ENCODE measurements around the gene KLHL5.

DNA sequence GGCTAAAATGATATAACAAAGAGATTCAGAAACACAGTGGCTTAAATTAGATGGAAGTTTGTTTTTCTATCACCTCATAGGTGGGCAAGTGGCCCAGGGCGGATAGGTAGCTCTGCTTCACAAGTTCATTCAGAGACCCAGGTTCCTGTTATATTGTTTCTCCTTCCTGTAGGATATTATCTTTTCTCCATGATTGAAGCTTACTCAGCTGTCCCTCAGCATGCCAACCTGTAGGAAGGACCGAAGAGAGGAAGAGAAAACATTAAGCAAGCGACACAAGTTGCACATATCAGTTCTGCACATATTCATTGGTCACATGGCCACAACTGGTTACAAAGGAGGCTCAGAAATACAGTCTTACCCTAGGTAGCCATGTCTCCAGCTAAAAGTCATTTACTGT is 6.9 kb downstream of the KLHL5 start:
- TF ChIP-seq, protein P1, sequence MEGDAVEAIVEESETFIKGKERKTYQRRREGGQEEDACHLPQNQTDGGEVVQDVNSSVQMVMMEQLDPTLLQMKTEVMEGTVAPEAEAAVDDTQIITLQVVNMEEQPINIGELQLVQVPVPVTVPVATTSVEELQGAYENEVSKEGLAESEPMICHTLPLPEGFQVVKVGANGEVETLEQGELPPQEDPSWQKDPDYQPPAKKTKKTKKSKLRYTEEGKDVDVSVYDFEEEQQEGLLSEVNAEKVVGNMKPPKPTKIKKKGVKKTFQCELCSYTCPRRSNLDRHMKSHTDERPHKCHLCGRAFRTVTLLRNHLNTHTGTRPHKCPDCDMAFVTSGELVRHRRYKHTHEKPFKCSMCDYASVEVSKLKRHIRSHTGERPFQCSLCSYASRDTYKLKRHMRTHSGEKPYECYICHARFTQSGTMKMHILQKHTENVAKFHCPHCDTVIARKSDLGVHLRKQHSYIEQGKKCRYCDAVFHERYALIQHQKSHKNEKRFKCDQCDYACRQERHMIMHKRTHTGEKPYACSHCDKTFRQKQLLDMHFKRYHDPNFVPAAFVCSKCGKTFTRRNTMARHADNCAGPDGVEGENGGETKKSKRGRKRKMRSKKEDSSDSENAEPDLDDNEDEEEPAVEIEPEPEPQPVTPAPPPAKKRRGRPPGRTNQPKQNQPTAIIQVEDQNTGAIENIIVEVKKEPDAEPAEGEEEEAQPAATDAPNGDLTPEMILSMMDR (IDR thresholded peaks at IDR 0.05; ENCODE audit: poor library complexity, severe bottlenecking) = no peak
- TF ChIP-seq EZH2 (IDR thresholded peaks at IDR 0.05; ENCODE audit: borderline replicate concordance, insufficient read depth, low read length, poor library complexity, severe bottlenecking) (no peak), MXI1 (conservative IDR thresholded peaks at IDR 0.05; ENCODE audit: poor library complexity, severe bottlenecking) (no peak), POLR2AphosphoS5 (IDR thresholded peaks at IDR 0.05) (no peak), TAF1 (IDR thresholded peaks at IDR 0.05; ENCODE audit: low read depth) (no peak), EP300 (conservative IDR thresholded peaks at IDR 0.05; ENCODE audit: poor library complexity, severe bottlenecking) (no peak)
- TF ChIP-seq, protein P2, sequence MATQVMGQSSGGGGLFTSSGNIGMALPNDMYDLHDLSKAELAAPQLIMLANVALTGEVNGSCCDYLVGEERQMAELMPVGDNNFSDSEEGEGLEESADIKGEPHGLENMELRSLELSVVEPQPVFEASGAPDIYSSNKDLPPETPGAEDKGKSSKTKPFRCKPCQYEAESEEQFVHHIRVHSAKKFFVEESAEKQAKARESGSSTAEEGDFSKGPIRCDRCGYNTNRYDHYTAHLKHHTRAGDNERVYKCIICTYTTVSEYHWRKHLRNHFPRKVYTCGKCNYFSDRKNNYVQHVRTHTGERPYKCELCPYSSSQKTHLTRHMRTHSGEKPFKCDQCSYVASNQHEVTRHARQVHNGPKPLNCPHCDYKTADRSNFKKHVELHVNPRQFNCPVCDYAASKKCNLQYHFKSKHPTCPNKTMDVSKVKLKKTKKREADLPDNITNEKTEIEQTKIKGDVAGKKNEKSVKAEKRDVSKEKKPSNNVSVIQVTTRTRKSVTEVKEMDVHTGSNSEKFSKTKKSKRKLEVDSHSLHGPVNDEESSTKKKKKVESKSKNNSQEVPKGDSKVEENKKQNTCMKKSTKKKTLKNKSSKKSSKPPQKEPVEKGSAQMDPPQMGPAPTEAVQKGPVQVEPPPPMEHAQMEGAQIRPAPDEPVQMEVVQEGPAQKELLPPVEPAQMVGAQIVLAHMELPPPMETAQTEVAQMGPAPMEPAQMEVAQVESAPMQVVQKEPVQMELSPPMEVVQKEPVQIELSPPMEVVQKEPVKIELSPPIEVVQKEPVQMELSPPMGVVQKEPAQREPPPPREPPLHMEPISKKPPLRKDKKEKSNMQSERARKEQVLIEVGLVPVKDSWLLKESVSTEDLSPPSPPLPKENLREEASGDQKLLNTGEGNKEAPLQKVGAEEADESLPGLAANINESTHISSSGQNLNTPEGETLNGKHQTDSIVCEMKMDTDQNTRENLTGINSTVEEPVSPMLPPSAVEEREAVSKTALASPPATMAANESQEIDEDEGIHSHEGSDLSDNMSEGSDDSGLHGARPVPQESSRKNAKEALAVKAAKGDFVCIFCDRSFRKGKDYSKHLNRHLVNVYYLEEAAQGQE (IDR thresholded peaks at IDR 0.05; ENCODE audit: borderline replicate concordance) = no peak

Data from neural cell (in vitro differentiated cells).